H1 (cell line): ENCODE data around the gene INAFM1. TPM values are rescaled to one million over a fixed set of nuclear protein-coding genes. Genes with fewer than 3 reads are reported as not detected.
A peak's percentile ranks its signal among the peaks of the same experiment; 100 is the strongest.

Experiments used
- CTCF ChIA-PET: fragments of 300-600 bp; sonication (Branson Sonifier 250); formaldehyde crosslinking; loops from one replicate; lab custom pipeline; 2021; ENCODE audit not compliant: partially characterized antibody; lab: Charles Lee
- POLR2A ChIA-PET: fragments of 300-600 bp; sonication (Branson Sonifier 250); formaldehyde crosslinking; loops from one replicate; lab custom pipeline; 2021; ENCODE audit warnings: inconsistent platforms; ENCODE audit not compliant: partially characterized antibody; lab: Charles Lee
- DNase-seq, 2 experiments: peaks; one replicate each; pipeline versions ENCODE4 v3.0.0 to v3.0.0-alpha.2; 2010 to 2022; ENCODE audit warnings: low spot score in 2 of 2, low read depth in 1 of 2, mixed read lengths in 1 of 2
- FAIRE-seq: peaks from 2 replicates; lab custom pipeline; 2011; peaks lifted over from hg19 to GRCh38; lab: Jason Lieb, UNC
- H2AFZ ChIP-seq: 2 replicates; pipeline ENCODE4 v1.8.1; 2012; ENCODE audit warnings: low read length, inconsistent platforms
- H2AK5ac ChIP-seq: 2 replicates; pipeline ENCODE4 v1.6.1; 2013; ENCODE audit warnings: low read depth, low read length
- H2BK120ac ChIP-seq: replicated peaks from 2 replicates; pipeline ENCODE3; 2013; ENCODE audit warnings: low read depth, low read length, inconsistent platforms
- H2BK12ac ChIP-seq: 2 replicates; pipeline ENCODE4 v1.6.1; 2013; ENCODE audit warnings: low read depth, low read length
- H2BK15ac ChIP-seq: 2 replicates; pipeline ENCODE4 v1.6.1; 2013; ENCODE audit warnings: low read length
- H2BK20ac ChIP-seq: 2 replicates; pipeline ENCODE4 v1.6.1; 2013; ENCODE audit warnings: low read length
- H2BK5ac ChIP-seq: 2 replicates; pipeline ENCODE4 v1.6.1; 2013; ENCODE audit warnings: low read depth, low read length
- H3K14ac ChIP-seq: 2 replicates; pipeline ENCODE4 v1.6.1; 2013; ENCODE audit warnings: inconsistent platforms; ENCODE audit not compliant: insufficient read length
- H3K18ac ChIP-seq: 2 replicates; pipeline ENCODE4 v1.6.1; 2013; ENCODE audit warnings: low read length; ENCODE audit errors: extremely low read depth
- H3K23ac ChIP-seq: 2 replicates; pipeline ENCODE4 v1.6.1; 2013; ENCODE audit warnings: inconsistent platforms; ENCODE audit not compliant: insufficient read length
- H3K23me2 ChIP-seq: 2 replicates; pipeline ENCODE4 v1.6.1; 2013; ENCODE audit warnings: low read depth, low read length
- H3K27ac ChIP-seq: 2 replicates; pipeline ENCODE4 v1.6.1; 2011; ENCODE audit warnings: low read depth, low read length, inconsistent platforms
- H3K27me3 ChIP-seq, 4 experiments: replicated peaks in 1 of 4; 1 replicate in 1 of 4; 2 replicates in 3 of 4; pipeline versions ENCODE4 v1.6.1 to v1.8.1; 2011 to 2013; ENCODE audit warnings: low read length in 3 of 4, mild to moderate bottlenecking in 3 of 4, inconsistent platforms in 2 of 4, mixed read lengths in 2 of 4, moderate library complexity in 1 of 4; ENCODE audit not compliant: control insufficient read depth in 3 of 4, insufficient read depth in 3 of 4; ENCODE audit errors: extremely low read depth in 1 of 4
- H3K36me3 ChIP-seq, 4 experiments: 2 replicates each; pipeline versions ENCODE4 v1.6.1 to v1.8.1; 2011 to 2013; ENCODE audit warnings: mild to moderate bottlenecking in 4 of 4, low read length in 3 of 4, moderate library complexity in 2 of 4, control low read depth in 1 of 4, inconsistent platforms in 1 of 4; ENCODE audit not compliant: insufficient read depth in 4 of 4, control insufficient read depth in 2 of 4
- H3K4ac ChIP-seq: replicated peaks from 2 replicates; pipeline ENCODE3; 2013; ENCODE audit warnings: low read length, low read depth, mixed read lengths, inconsistent platforms; ENCODE audit not compliant: insufficient read length
- H3K4me1 ChIP-seq, 4 experiments: replicated peaks in 1 of 4; 1 replicate in 1 of 4; 2 replicates in 3 of 4; pipeline versions ENCODE4 v1.6.1 to v1.8.1; 2011 to 2013; ENCODE audit warnings: low read length in 3 of 4, inconsistent platforms in 2 of 4, mixed read lengths in 1 of 4; ENCODE audit not compliant: insufficient read depth in 4 of 4, control insufficient read depth in 3 of 4
- H3K4me2 ChIP-seq, 2 experiments: 2 replicates each; pipeline versions ENCODE4 v1.6.1 to v1.8.1; 2011 to 2013; ENCODE audit warnings: low read depth in 2 of 2, low read length in 2 of 2, control low read depth in 1 of 2, inconsistent platforms in 1 of 2, mild to moderate bottlenecking in 1 of 2; ENCODE audit not compliant: insufficient read depth in 1 of 2
- H3K4me3 ChIP-seq, 4 experiments: fragments of 200-600, 300-600 bp in 1 of 4; sonication (generic), shearing (Covaris generic), sonication (Bioruptor Twin) in 1 of 4; 2 replicates each; pipeline versions ENCODE4 v1.5.1 to v1.8.1; 2011 to 2016; ENCODE audit warnings: low read length in 4 of 4, low read depth in 3 of 4, control low read depth in 2 of 4, inconsistent platforms in 2 of 4, mild to moderate bottlenecking in 2 of 4, mixed read lengths in 1 of 4, moderate library complexity in 1 of 4; ENCODE audit not compliant: insufficient read depth in 2 of 4; ENCODE audit errors: extremely low read depth in 1 of 4
- H3K56ac ChIP-seq: replicated peaks from 2 replicates; pipeline ENCODE3; 2013; ENCODE audit warnings: low read depth, mild to moderate bottlenecking, mixed read lengths, low read length, inconsistent platforms; ENCODE audit not compliant: insufficient read length
- H3K79me1 ChIP-seq: 2 replicates; pipeline ENCODE4 v1.6.1; 2013; ENCODE audit warnings: low read depth, low read length, control low read depth
- H3K79me2 ChIP-seq, 2 experiments: 2 replicates each; pipeline versions ENCODE4 v1.6.1 to v1.8.1; 2012 to 2013; ENCODE audit warnings: low read length in 2 of 2, mild to moderate bottlenecking in 2 of 2, inconsistent platforms in 1 of 2; ENCODE audit not compliant: insufficient read depth in 2 of 2, control insufficient read depth in 1 of 2
- H3K9ac ChIP-seq, 4 experiments: replicated peaks in 1 of 4; 1 replicate in 1 of 4; 2 replicates in 3 of 4; pipeline versions ENCODE4 v1.6.1 to v1.8.1; 2011 to 2013; ENCODE audit warnings: low read depth in 3 of 4, low read length in 3 of 4, control low read depth in 2 of 4, mild to moderate bottlenecking in 2 of 4, moderate library complexity in 2 of 4, inconsistent platforms in 1 of 4; ENCODE audit errors: extremely low read depth in 1 of 4
- H3K9me3 ChIP-seq, 2 experiments: 2 replicates each; pipeline versions ENCODE4 v1.6.1 to v1.8.1; 2012 to 2013; ENCODE audit warnings: mild to moderate bottlenecking in 2 of 2, moderate library complexity in 2 of 2, control low read depth in 1 of 2, inconsistent platforms in 1 of 2, low read depth in 1 of 2, low read length in 1 of 2, mixed read lengths in 1 of 2; ENCODE audit not compliant: insufficient read depth in 2 of 2
- H4K20me1 ChIP-seq, 2 experiments: replicated peaks in 1 of 2; 2 replicates each; pipeline versions ENCODE3 to v1.8.1; 2011 to 2013; ENCODE audit warnings: inconsistent platforms in 2 of 2, low read length in 2 of 2, mild to moderate bottlenecking in 1 of 2; ENCODE audit not compliant: insufficient read depth in 2 of 2, control insufficient read depth in 1 of 2
- H4K5ac ChIP-seq: 2 replicates; pipeline ENCODE4 v1.6.1; 2013; ENCODE audit warnings: low read length, low read depth, mixed read lengths, inconsistent platforms; ENCODE audit not compliant: insufficient read length
- H4K8ac ChIP-seq: 2 replicates; pipeline ENCODE4 v1.8.0; 2013; ENCODE audit warnings: mild to moderate bottlenecking, moderate library complexity, low read length, inconsistent platforms; ENCODE audit not compliant: insufficient read depth; ENCODE audit errors: extremely low read depth
- H4K91ac ChIP-seq: replicated peaks from 2 replicates; pipeline ENCODE3; 2013; ENCODE audit warnings: low read length, mixed read lengths, inconsistent platforms; ENCODE audit not compliant: insufficient read length
- ASH2L ChIP-seq: fragments of 200-600, 300-600 bp; sonication (generic); IDR thresholded peaks from one replicate; pipeline ENCODE4 v1.7.1; 2017; ENCODE audit warnings: low read length
- CREB1 ChIP-seq: IDR thresholded peaks from 2 replicates; pipeline ENCODE4 v1.6.1; 2012; ENCODE audit warnings: inconsistent platforms
- EP300 ChIP-seq, 2 experiments: IDR thresholded peaks; 1 replicate in 1 of 2; 2 replicates in 1 of 2; pipeline ENCODE4 v1.6.1; 2011 to 2012; ENCODE audit warnings: low read depth in 2 of 2, low read length in 2 of 2, mild to moderate bottlenecking in 2 of 2, borderline replicate concordance in 1 of 2, inconsistent platforms in 1 of 2, moderate library complexity in 1 of 2
- HDAC6 ChIP-seq: IDR thresholded peaks from one replicate; pipeline ENCODE4 v1.7.1; 2012; ENCODE audit warnings: low read depth, mild to moderate bottlenecking, inconsistent platforms, low read length, moderate library complexity
- MAX ChIP-seq: IDR thresholded peaks from 2 replicates; pipeline ENCODE4 v1.6.1; 2012; ENCODE audit warnings: inconsistent platforms
- POLR2A ChIP-seq, 2 experiments: IDR thresholded peaks; 1 replicate in 1 of 2; 2 replicates in 1 of 2; pipeline ENCODE4 v1.6.1; 2011; ENCODE audit warnings: low read depth in 2 of 2, low read length in 2 of 2, mild to moderate bottlenecking in 2 of 2; ENCODE audit errors: control extremely low read depth in 1 of 2
- SAP30 ChIP-seq: fragments of 300-600 bp; sonication (generic); IDR thresholded peaks from 2 replicates; pipeline ENCODE4 v1.7.1; 2012; ENCODE audit warnings: low read length, moderate library complexity, mild to moderate bottlenecking, inconsistent platforms; ENCODE audit not compliant: insufficient read depth, insufficient replicate concordance
- TBP ChIP-seq: IDR thresholded peaks from 2 replicates; pipeline ENCODE4 v1.6.1; 2011; ENCODE audit warnings: low read depth, low read length, improper control_type of control experiment
- USF2 ChIP-seq: IDR thresholded peaks from 2 replicates; pipeline ENCODE4 v1.6.1; 2011; ENCODE audit warnings: low read length, improper control_type of control experiment
- WGBS, 2 experiments: shearing (Covaris generic) in 1 of 2; methylation state at CpG; one replicate each; pipeline versions ENCODE4 v1.1.6 to v1.1.7; 2013 to 2015; ENCODE audit warnings: low lambda C conversion rate in 2 of 2, mixed read lengths in 2 of 2, inconsistent platforms in 1 of 2, low coverage in 1 of 2, missing lambda C conversion rate in 1 of 2; ENCODE audit not compliant: insufficient replicate concordance in 2 of 2, insufficient coverage in 1 of 2, insufficient read length in 1 of 2; ENCODE audit errors: extremely low coverage in 1 of 2, missing lambda C conversion rate in 1 of 2; 5-methylcytosine and 5-hydroxymethylcytosine counted together
- polyA plus RNA-seq, 7 experiments: library from polyadenylated mRNA; depleted of rRNA in 3 of 7; stranded (reverse) in 5 of 7; unstranded in 2 of 7; fragments of >200 nt in 5 of 7; fragments of 200-250 nt in 2 of 7; gene quantifications; 1 replicate in 5 of 7; 2 replicates in 1 of 7; 4 replicates in 1 of 7; pipeline versions ENCODE4 v1.2.1 to v1.2.3, GENCODE V29; 2011 to 2013; ENCODE audit warnings: missing spikeins in 2 of 7, mixed read lengths in 2 of 7
- total RNA-seq: library from RNA; stranded (reverse); fragmentation: NEBNext Ultra II Directional; extraction: Animal tissue kit (Norgen Biotek cat#: 25700); gene quantifications from 2 replicates; pipeline ENCODE4 v1.2.1, GENCODE V29; 2021

The INAFM1 gene
- total and polyA plus RNA-seq, 2 of the 8 experiments (the other 6 are each of a cell fraction or from before 2014, with no cell fraction given) = 2.6 to 3.4 TPM

GRCh38 chr19:47231215-47232054 is 43.2 kb upstream of the INAFM1 start:
- Histone ChIP-seq H3K4me3 (peak overlapping the region; percentile 50 to 99 (median 70)), H3K23ac (no peak overlapping the region), H3K9me3 (no peaks in the 10 kb centered on the region), H4K20me1 (peaks cover 14 to 18% of the 10 kb centered on the region in 2 experiments), H2BK5ac (peak overlapping the region; percentile 100), H3K4me1 (peaks cover 12 to 36% (median 24%) of the 10 kb centered on the region in 4 experiments), H2AK5ac (peak overlapping the region; percentile 100), H2AFZ (0 out of 2 replicates have a peak overlapping the region, but pooled peaks have one; percentile 76), H3K27me3 (no peaks in the 10 kb centered on the region; a peak in 1 of 7 replicates), H4K5ac (peak overlapping the region; percentile 98), H4K8ac (peak overlapping the region; percentile 88), H3K4ac (peak overlapping the region; percentile 100), H3K36me3 (no peaks in the 10 kb centered on the region), H3K56ac (peak overlapping the region; percentile 97), H3K23me2 (peaks cover 33% of the 10 kb centered on the region), H4K91ac (peak overlapping the region; percentile 100), H3K79me1 (peaks cover 16% of the 10 kb centered on the region), H2BK120ac (peak overlapping the region; percentile 100), H3K27ac (peak overlapping the region; percentile 94), H3K9ac (peak overlapping the region in 3 of 4 experiments; percentile 1 to 74 (median 64); a peak in 6 of 7 replicates), H2BK15ac (peak overlapping the region; percentile 100), H3K14ac (peak overlapping the region; percentile 20), H3K4me2 (peak overlapping the region; percentile 92 to 94), H2BK12ac (peak overlapping the region; percentile 100), H3K79me2 (peaks cover 5 to 29% of the 10 kb centered on the region in 2 experiments; a peak in 2 of 4 replicates), H3K18ac (peak overlapping the region; percentile 100), H2BK20ac (peak overlapping the region; percentile 100)
- FAIRE-seq = no peak
- ChIA-PET POLR2A (interaction anchor here (0.9 to 3.1 kb wide), 8 partner anchors 9 to 119 kb away, joined by 3 to 25 read pairs (median 5); no protein-coding TSS in a partner anchor), CTCF (interaction anchor here (1.0 to 8.3 kb wide), 3 partner anchors 14 to 25 kb away, joined by 4 to 85 read pairs (median 27); partner anchors contain the start of gene CCDC9)
- WGBS, 2 experiments = 24% methylated on average over 25 of the region's 51 CpGs; no CpG with 5 or more reads in 1 of the 2 experiments
- peak in 1 of 2 experiments; percentile 86 for DNase-seq
- peak; percentile 12; the same call in 1 of the 2 replicates for TF ChIP-seq USF2
- TF ChIP-seq SAP30 = no peak
- peak; percentile 35 for TF ChIP-seq ASH2L
- no peak for TF ChIP-seq HDAC6
- 0 out of 3 replicates have a peak, but pooled peaks of 1 of the 2 experiments have one; percentile 64 for TF ChIP-seq EP300 (IDR thresholded peaks at IDR 0.05; ENCODE audit: borderline replicate concordance in 1 of 2, low read depth in 2 of 2, low read length in 2 of 2)
- TF ChIP-seq MAX = peak; percentile 58
- peak in 1 of 2 experiments; percentile 71; a peak in 2 of 3 replicates for TF ChIP-seq POLR2A (IDR thresholded peaks at IDR 0.05; ENCODE audit: control extremely low read depth in 1 of 2, low read depth in 2 of 2, low read length in 2 of 2)
- TF ChIP-seq CREB1 = peak; percentile 61; the same call in 1 of the 2 replicates
- 0 out of 2 replicates have a peak, but pooled peaks have one; percentile 44 for TF ChIP-seq TBP
